Inflammatory macrophage treated with lipopolysaccharide for 1 hour (primary cell): ENCODE results near the gene CHGA.
A peak's percentile ranks its signal among the peaks of the same experiment; 100 is the strongest.

ENCODE experiments used
- DNase-seq, 2 donors: peaks; one replicate each; pipeline ENCODE4 v3.0.0-alpha.2; 2020 to 2022

CHGA gene

DNA sequence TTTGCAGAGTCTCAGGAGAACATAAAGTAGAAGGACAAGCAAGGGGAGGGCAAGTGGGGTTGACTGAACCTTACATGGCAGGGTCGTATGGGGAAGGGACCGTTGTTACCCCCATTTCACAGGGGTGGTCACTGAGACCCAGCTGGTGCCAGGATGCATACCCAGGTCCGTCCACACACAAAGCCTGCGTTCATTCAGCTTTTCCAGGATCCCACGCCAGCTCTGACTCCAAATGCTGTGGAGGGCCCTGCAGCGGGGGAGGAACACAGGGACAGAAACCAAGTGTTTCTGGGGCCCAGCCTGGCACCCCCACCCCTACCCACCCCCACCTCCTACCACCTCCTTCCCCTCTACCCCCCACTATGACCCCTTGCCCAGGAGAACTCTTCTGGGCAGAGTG is 16.5 kb upstream of the CHGA start:
- no peak for DNase-seq

DNA sequence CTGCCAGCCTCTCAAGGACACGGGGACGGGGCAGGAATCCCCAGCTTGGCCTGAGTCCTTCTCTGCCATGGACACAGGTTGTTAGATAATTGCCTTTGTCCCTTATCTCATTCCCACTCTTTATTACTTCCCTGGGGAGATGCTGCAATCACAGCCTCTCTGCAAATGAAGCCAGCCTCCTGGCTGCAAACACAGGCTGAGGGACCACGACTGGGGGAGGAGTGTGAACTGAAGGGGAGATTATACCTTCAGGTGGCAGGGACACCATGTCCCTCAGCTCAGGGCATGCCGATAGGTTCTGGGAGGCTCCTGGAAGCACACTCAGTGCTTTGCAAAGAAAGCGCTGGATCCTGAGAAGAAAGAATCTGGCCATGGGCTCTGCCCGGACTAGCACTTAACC is 16.1 kb upstream of the CHGA start:
- no peak for DNase-seq

DNA sequence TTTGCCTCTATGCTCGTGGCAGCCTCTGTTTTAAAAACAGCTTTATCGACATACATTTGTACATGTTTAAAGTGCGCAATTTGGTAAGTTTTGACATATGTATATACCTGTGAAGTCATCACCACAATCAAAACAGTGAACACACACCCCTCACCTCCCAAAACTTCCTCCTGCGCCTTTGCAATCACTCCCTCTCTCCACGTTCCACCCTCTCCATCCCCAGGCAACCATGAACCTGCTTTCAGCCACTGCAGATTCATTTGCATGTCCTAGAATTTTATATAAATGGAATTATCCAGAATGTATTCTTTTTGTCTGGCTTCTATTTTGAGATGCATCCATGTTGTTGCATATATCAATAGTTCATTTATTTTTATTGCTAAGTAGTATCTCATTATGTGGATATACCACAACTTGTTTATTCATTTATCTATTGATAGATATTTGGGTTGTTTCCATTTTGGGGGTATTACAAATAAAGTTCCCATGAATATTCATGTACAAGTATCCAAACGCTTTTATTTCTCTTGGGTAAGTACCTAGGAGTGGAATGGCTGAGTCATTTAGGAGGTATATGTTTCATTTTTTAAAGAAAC is 15.5 kb upstream of the CHGA start:
- DNase-seq: no peak

DNA sequence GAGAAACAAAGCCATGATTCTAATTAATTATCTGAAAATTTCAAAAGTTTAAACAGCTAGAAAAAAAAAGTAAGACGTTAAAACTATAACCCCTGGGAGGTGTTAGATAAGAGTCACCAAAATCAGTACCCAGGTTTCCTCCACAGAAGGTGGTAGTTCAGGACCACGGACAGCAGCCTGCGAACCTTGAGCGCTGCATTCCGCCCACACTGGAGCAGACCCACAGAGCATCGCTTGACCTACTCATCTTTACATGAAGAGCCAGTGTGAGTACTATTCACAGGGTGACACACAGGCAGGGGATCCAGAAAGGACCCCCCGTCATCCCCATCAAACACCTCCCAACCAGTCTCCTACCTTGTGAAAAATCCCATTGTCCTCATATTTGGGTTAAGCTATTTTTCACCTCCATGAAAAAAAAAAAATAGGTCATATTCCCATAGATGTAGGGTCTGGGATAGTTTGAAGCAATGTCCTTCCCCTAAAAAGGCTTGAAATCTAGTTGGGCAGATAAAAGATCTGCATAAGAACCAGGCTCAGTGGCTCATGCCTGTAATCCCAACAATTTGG is 8.8 kb upstream of the CHGA start:
- DNase-seq: peak in 1 of 2 donors; percentile 36

DNA sequence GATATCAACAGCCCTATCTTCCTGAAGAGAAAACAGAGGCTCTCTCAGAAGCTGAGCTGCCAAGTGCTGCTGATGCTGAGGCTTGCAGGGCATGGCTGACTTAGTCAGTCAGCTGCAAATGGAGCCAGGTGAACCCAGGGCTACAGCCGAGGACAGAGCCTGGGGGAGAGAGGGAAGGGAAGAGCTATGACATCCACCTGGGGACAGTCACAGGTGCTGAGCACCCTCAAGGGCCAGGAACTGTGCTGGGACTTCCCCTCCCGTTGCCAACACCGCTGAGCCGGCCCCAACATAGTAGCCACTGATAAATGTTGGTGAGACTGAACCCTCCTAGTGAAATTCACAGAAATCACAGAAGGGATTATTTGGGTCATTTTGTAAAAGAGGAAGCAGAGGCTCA is 6.7 kb upstream of the CHGA start:
- DNase-seq: no peak

DNA sequence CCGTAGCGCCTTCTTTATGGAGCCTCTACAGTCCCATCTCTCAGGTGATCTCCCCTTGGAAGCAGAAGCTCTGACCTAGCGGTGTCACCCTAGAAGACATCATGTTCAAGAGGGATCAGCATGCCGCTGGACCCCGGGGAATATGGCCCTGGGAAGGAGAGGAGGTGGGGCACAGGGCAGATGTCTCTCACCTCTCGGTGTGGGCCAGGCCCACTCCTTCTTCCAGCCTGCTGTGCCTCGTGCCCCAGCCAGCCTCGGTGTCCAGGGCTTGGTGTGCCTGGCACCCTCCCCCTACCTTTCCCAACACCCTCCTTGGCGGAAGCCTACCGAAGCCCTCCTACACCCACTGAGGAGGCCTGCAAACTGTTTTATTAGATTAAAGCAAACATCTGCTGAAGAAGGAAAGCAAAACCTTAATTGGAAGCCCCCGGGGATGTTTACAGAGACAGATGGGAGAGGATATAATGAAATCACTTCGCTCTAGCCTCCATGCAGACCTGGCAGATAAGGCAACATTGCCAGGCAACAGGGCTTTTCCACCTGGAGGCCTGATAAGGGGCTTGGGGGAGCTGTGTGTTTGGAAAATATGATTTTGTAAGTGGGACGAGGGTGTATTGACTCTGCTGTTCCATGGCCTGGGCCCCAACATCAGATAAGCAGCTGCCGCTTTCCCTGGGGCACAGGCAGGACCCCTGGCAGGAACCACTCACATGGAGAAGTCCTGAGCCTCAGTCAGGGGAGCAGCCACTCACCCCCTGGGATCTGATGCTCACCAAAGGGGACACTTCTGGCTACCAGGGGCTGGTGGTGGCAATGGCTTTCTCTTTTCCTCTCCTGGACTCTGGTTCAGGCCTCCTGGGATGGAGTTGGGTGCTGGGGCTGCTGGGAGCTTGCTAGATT is 5.7 kb upstream of the CHGA start:
- DNase-seq: no peak

- DNase-seq: no peak
Observed at GRCh38 chr14:92917956-92918355, 5.0 kb upstream of the CHGA start.

GRCh38 chr14:92920001-92920400 is 2.9 kb upstream of the CHGA start:
- no peak for DNase-seq

DNA sequence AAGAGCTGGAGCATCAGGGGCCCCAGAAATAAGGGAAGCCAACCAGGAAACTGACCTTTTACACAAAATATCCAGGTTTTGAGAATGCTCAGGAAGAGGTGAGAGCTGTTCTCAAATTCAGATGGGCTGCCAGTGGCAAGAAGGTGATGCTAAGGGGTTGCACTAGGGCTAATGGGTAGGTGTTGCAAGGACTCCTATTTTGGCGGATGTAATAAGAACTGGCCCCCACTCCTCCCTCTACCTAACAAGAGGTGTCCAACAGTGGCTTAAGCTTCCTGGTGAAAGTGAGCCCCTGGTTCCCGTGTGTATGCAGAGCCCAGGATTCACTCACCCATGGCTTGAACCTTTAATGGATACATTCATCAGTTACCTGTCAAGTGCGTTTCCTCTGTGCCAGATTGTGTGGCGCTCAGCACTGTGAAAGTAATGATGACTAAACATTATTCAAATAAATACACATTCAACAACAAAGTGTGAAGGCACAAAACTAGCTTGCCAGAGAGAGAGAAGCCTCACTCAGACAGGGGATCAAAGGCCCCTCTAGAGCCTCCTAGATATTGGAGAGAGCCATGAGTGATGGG is 705 bp upstream of the CHGA start:
- no peak for DNase-seq

DNA sequence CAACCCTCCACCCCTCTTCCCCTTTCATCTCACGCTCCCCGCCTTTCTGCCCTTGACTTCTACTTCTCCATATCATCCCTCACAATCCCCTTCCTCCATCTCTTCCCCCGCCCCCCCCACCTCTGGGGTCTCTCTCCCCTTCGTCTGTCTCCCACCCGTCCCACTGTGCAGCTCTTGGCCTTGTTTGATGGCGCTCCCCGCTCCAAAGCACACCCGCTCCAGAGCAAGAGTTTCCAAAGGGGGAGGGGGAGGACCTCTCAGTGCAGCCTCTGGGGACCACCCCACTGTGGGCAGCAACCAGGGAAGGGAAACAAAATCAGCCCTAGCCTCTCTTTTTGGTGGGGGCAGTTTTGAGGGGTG is 774 bp downstream of the CHGA start:
- no peak for DNase-seq

DNA sequence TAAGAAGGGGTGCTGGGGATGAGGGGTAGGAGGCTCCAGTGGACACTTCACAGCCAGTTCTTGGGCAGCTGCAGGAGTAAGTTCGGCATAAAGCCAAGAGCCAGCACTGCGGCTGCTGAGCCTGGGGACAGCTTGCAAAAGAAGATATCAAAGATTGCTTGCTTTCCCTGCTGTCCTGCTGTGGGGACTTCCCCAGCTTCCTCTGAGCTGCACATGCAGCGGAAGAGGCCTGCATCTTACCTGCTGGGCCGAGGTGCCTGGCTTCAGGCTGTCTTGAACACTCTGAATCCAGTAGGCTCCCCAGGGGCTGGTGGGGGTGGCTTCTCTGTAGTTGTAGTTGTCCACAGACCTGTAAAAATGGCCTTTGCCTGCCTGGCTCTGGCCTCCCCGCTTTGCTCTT is 1.3 kb downstream of the CHGA start:
- DNase-seq: no peak

DNA sequence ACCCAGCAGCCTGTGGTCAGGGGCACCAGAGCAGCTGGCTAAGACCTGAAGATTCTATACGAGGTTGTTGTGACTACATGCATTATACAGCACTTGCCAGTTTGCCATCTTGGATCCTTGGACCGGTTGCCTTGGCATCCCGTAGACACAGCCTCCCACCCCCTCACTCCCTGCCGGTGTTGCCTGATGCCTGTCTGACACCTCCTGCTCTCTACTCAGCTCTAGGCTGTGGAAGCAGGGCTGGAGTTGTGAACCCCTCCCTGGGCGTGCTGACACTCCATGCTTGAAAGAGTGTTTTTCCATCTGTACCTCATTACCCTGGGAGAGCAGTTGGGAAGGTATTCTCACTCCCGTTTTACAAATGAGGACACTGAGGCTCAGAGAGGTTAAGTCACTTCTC is 2.5 kb downstream of the CHGA start:
- DNase-seq: no peak

DNA sequence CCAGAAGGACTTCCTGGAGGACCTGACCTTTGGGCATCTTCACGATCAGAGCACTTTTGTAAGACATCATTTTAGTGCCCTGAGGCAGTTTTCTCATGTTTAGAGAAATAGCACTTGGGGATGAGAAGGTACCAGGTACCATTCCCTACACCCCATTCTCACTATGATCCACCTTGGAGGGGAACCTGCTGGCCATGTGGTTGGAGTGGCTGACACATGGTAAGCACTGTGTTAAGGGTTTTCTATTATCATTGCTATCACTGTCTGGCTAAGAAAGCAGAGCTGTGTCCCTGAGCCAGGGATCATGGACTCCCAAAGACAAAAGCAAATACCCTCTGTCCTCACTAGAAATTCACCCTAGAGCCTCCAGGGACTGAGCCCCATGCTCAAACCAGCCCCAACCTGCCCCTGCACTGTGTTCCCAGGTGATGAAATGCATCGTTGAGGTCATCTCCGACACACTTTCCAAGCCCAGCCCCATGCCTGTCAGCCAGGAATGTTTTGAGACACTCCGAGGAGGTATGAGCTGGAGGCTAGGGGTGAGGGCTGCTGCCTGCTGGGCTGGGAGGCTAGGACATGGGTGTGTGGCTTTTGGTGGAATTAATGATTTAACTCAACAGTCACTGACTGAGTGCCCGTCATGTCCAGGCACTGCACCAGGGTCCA is 3.4 kb downstream of the CHGA start:
- no peak for DNase-seq

DNA sequence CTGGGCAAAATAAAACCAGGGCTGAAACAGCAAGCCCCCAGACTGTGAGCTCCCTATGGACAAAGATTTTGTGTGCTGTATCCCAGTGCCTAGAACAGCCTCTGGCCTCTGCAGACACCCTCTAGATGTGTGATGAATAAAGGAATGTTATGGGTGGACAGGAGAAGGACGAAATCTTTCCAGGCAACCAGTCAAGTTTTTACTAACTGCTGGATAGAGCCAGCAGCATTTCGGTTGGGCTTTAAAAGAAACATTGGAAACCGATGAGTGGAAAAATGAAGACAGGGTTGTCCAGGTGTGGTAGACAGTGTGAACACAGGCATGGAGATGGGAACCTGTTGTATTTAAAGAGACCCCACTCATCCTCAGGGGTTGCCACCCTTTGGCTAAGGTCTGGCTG is 4.0 kb downstream of the CHGA start:
- DNase-seq: no peak

DNA sequence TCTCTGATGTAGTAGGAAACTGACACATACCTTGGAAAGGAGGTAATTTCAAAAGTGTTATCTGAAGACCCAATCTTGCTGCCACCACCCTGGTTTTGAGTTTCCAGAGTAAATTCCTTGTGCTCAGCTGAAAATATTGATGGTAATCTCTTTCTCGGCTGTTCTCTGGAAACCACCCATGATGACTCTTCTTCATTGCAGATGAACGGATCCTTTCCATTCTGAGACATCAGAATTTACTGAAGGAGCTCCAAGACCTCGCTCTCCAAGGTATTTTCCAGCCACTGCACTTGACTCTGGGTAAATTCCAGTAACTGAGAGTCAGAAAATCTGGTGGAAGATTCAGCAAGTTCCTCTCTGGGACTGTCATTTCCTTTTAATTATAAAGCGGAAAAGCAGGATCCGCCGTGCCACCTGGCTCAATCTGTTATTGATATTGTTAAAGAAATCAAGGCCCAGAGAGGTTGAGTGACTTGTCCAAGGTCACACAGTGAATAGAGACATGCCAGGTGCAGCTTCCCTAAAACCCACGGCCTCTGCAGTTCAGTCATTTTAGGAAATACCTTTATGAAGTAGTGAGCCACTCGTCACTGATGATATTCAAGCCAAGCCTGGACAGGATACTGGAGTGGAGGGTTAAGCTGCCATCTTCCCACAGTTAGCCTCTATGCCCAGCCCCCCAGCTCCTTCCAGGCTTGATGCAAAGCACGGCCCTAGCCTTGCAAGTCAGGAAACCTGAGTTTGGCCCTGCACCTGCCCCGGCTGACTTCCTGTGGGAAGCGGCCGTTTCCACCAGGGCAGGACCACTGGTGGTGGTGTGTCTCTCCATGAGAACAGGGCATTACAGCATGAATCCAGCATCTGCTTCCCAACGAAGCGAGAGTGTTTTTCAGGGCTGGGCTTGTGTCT is 4.7 kb downstream of the CHGA start:
- DNase-seq: no peak

- no peak for DNase-seq
Observed at GRCh38 chr14:92928258-92928629, 5.3 kb downstream of the CHGA start.

- DNase-seq: no peak
Observed at GRCh38 chr14:92928961-92929688, 6.2 kb downstream of the CHGA start.

DNA sequence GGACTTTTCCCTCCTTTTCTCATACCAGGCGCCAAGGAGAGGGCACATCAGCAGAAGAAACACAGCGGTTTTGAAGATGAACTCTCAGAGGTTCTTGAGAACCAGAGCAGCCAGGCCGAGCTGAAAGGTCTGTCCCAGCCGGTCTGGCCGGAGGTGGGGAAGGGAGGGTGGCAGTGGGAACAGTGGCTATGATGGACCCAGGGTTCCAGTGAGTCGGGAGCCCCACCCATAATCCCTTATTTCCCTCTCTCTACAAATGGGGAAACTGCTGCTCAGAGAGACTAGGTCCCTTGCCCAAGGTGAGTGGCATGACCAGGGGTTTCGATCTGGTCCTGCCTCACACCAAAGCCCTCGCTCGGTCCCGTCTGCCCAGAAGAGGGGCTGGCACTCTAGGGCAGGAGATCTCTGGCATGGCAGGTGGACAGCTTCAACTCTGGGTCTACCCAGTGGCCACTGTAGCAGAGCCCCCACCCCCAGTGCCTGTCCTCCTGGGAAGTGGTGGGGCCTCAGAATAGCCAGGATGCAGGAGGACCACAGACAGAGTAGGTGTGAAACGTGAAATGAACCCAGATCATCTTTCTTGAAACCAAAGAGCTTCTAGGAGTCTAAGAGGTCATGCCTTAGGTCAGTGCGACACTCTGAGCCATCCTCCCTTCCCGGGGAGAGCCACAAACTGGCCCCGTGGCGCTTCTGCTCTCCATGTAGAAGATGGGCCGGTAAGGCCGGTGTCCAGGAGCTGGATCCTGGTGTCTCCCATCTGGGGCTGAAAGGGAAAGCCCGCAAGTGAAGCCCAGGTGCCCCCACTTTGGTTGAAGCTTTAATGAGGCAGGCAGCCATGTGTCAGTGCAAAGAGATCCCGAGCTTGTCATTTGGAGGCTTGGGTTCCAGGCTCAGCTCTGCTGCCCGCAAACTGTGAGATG is 7.0 kb downstream of the CHGA start:
- DNase-seq: no peak

DNA sequence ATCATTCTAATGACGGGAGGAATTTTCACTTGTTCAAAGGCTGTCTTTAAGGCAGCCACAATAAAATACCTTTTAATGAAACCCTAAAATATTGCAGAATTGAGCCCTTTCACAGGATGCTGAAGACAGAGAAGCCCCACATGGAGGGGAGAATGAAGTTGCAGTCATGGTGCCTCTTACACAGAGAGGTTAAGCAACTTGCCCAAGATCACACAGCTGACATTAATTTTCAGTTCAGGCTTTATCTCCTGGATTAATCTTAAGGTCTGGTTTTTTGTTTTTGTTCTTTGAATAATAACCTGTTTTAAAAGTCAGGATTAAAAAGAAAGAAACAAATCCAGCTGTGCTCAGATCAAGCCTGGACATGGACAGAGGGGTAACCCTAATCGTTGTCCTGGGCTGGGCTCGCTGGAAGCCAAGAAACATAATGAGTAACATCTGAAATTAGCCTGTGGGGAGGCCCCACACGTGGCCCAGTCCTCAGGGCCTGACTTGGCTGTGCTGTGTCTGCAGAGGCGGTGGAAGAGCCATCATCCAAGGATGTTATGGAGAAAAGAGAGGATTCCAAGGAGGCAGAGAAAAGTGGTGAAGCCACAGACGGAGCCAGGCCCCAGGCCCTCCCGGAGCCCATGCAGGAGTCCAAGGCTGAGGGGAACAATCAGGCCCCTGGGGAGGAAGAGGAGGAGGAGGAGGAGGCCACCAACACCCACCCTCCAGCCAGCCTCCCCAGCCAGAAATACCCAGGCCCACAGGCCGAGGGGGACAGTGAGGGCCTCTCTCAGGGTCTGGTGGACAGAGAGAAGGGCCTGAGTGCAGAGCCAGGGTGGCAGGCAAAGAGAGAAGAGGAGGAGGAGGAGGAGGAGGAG is 8.0 kb downstream of the CHGA start:
- DNase-seq: no peak
